ENCODE data around the gene ZSWIM7. TPM values are rescaled to one million over a fixed set of nuclear protein-coding genes. Genes with fewer than 3 reads are reported as not detected.

ZSWIM7 gene, protein sequence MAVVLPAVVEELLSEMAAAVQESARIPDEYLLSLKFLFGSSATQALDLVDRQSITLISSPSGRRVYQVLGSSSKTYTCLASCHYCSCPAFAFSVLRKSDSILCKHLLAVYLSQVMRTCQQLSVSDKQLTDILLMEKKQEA
- 9.8 TPM for total RNA-seq

DNA sequence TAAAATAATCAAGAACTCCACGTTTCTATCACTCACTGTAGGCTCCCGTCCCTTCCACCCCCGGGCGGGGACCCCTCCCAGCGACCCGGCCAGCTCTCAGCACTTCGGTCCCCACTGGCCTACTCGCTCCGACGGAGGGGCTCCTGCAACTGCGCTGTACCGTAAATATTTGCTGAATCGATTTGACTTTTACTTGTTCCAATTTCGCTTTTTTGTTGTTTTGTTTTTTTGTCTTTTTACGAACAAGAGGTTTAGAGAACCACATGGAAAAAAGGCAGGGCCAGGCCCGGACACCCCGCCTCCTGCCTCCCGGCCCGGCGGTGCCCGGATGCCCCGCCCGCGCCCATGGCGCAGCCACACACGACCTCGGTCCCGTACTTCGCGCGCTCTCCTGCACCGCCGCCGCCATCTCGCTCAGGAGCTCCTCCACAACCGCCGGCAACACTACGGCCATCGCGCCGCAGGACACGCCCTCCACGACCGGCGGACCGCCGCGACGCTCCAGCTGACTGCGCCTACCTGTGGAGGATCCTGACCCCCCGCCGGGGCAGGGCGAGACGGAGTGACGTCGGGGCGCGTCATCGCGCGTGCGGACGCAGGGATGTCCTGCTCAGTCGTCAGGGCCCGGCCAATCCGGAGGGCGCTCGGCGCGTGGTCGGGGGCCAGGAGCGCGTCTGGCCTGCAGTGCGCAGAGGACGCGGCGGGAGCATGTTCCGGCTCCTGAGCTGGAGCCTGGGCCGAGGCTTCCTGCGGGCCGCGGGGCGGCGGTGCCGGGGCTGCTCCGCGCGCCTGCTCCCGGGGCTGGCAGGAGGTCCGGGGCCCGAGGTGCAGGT, at the start of gene ZSWIM7, which contains the start of gene TTC19:
TSS of gene ZSWIM7 (minus strand) at position 564 of the 833 bp plus-strand sequence. CDS start at position 454, 110 bp downstream.
TSS of gene TTC19 (plus strand) at position 684 of the 833 bp plus-strand sequence. CDS start at position 709, 25 bp downstream.
- ATAC-seq (peak; percentile 92), DNase-seq (ENCODE audit: low spot score) (peak; percentile 99)

DNA sequence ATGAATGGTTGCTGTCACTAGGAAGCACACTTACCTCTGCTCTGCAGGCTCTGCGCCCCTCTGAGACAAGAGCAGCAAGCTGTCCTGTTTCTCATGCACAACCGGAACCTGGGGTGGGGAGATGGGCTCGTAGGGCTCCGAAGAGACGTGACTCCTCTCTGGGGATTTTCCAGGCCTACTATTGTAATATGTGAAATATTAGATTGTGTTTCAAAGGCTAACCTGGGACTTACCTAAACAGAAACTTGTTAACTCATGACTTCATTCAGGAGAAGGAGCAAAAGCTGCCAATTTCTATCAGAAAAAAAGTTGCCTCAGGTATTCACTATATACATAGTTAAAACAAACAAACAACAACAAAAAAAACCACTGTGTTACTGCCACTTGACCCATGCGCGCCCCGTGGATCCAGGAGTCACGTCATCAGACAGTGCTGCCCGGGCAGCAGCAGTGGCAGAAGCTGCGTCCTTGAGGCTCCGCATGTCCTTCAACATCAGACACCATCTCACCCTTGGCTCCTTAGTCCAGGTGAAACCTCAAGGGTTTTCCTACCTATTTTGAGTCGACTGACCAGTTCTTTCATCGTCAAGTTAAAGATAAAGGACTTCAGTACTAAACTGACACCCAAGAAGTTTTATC, 49.4 kb upstream of the ZSWIM7 start:
- DNase-seq (ENCODE audit: low spot score) (no peak), ATAC-seq (no peak)

DNA sequence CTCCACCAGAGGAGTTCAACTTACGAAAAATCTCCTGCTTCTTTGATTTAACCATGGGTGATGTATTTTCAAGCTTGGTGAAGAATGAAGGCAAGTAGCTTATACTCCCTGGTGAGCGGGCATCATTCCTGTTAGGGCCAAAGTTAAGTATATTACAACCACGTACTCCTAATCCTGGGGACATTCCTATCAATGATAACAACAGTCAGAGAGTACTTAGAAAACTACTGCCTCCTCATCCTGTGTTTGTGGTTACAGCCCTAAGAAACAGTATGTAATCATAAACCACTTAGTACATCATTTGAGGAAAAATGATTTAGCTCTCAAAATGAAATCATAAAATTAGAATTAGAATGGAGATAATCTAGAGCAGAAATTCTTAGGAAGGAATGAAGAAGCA, 47.5 kb upstream of the ZSWIM7 start:
- no peak for DNase-seq (ENCODE audit: low spot score)
- ATAC-seq: no peak

DNA sequence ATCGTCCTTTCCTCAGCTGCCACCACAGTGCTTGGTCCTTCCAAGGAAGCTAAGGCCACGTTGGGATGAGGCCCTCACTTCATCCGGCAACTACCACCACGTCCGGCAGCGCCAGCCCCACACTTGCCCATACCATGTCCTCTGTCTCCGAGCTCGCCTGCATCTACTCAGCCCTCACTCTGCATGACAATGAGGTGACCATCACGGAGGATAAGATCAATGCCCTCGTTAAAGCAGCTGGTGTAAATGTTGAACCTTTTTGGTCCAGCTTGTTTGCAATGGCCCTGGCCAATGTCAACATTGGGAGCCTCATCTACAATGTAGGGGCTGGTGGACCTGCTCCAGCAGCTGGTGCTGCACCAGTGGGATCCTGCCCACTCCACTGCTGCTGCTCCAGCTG, 45.0 kb upstream of the ZSWIM7 start:
- no peak for DNase-seq (ENCODE audit: low spot score)
- ATAC-seq: peak; percentile 38

DNA sequence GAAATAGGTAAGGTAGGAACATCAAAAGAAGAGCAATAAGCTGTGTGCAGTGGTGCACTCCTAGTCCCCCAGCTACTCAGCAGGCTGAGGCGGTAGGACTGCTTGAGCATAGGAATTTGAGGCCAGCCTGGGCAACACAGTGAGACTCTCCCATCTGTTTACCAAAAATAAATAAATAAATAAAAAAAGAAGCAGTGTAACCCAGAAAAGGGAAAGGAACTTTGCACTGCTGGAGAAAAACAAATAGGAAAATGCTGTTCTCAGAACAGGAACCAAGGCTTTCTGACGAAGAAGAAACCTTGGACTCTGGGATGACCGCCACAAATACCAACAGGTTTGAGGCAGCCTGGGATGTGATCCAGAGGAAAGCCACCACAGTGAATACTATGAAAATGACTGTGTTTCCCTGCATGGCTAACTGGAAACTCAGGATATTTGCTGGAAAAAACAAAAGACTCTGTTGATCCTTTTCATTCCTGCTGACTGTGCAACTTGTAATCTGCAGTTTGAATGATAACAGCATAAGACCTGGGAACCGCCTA, 41.3 kb upstream of the ZSWIM7 start:
- ATAC-seq (peak; percentile 73), DNase-seq (ENCODE audit: low spot score) (peak; percentile 92)

DNA sequence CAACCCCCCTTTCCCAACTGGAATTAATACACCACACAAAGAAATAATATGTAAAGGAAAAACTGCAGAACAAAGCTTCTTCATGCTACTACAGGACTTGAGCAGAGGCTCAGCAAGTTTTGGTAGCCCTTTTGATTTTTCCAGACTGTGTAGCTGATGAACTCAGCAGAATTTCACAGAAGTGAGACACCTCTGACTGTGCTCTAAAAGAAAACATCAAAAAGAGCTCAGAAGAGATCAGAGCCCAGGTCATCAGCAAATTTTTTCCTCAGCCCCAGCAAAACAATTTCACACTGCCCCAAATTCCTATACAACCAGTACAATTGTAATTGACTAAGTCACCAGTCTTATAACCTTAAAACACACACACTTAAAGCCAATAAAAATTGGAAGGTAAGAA, 38.1 kb upstream of the ZSWIM7 start:
- ATAC-seq (peak; percentile 21), DNase-seq (ENCODE audit: low spot score) (no peak)

DNA sequence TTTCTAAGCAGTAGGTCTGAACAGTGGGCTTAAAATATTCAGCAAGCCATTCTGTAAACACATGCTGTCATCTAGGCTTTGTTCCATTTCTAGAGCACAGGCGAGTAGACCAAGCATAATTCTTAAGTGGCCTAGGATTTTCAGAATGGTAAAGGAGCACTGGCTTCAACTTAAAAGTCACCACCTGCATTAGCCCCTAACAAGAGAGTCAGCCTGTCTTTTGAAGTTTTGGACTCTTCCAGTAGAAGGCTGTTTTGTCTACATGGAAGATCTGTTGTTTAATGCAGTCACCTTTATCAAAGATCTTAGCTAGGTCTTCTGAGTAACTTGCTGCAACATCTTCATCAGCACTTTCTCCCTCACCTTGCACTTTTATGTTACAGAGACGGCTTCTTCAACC, 36.8 kb upstream of the ZSWIM7 start:
- DNase-seq (ENCODE audit: low spot score): no peak
- no peak for ATAC-seq

DNA sequence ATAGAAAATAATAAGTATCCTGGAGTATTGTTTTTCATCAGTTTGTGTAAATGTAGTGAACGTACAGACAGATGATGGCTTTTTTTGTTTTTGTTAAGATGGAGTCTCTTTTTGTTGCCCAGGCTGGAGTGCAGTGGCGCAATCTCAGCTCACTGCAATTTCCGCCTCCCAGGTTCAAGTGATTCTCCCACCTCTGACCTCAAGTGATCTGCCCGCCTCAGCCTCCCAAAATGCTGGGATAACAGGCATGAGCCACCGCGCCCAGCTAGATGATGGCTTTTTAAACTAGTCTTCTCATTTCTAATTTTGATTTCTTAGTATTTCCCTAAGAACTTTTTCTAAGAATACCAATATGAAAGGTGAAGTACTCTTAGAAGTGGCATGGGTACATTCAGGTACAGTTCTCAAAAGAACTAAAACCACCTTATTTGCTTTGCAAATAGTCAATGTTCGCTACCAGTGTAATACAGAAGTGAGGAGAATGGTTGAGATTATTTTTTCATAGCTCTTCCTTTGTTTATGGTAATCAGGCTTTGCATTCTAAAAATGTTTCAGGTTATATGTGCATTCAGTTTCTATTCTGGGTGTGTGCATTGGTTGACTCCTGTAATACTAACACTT, 34.3 kb upstream of the ZSWIM7 start:
- no peak for ATAC-seq
- no peak for DNase-seq (ENCODE audit: low spot score)

DNA sequence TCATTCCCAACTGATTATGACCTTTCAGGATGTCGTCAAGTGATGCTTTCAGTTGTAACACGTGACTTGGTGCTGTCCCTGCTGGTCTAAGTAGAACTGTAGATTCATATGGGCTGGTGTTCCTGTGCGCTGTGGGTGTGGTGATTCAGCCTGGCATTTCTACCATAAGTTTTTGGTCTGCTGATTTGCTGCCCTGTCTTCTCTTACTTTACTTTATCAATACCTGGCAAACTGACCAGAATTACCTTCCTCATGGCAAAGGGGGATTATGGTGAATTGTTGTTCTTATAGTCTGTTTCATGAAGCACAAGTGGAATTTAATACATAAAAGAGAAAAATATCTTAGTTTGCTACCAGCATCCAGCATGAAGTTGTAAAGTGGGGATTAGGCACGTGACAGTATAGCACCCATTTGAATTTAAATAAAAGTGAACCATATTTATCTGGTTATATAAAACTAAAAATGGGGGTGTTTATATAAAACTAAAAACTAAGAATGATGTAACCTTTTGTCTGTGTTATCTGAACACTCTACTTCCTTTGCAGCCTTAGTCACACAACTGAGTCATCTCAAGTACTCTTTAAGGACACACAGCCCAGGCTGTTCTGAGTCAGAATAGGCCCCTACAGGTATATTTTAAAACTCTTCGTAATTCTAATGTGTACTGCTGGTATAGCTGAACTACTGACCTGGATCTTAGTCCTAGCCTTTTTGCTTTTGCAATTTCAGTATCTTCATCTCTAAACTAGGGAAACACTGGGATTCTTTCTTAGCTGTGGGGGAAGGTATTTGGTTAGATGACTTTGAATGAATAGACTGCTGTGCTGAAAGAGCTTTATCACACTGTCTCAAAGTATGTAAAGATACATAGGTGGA, 28.4 kb upstream of the ZSWIM7 start:
- DNase-seq (ENCODE audit: low spot score) (no peak), ATAC-seq (no peak)

DNA sequence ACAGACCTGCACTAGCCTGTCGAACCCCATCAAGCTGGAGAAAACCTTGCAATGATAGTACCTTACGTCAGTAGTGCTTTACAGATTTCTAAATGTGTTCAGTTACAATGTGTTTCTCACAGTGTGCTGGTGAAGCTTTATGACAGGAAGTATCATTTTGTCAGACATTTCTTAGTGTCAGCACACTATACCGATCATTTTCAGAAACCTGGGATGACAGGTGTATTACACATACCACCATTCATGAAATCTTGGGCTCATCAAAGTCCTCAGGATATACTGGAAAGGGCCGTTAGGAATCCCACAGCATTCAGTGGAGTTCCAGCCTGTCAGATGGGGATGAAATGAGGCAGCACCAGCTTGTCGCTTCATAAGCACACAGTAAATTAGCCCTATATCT, 27.4 kb upstream of the ZSWIM7 start:
- ATAC-seq: peak; percentile 7
- DNase-seq (ENCODE audit: low spot score): no peak

DNA sequence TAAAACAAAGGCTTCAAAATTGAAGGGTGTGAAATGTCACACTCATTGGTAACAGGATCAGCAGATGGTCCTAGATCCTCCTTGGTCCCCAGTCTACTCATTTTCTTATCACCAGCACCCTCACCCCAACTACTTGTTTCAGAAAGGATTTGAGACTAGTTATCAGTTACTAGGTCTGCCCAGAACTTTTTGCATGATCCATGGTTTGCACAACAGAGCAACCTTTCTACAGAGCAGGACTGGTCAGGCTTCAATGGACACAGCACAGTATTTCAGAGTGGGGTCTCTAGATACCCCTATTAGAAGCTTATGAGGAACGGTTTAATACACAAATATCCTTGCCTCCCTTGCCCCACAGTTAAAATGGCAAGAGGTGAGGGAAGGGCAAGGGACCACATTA, 25.7 kb upstream of the ZSWIM7 start:
- ATAC-seq (no peak), DNase-seq (ENCODE audit: low spot score) (no peak)

DNA sequence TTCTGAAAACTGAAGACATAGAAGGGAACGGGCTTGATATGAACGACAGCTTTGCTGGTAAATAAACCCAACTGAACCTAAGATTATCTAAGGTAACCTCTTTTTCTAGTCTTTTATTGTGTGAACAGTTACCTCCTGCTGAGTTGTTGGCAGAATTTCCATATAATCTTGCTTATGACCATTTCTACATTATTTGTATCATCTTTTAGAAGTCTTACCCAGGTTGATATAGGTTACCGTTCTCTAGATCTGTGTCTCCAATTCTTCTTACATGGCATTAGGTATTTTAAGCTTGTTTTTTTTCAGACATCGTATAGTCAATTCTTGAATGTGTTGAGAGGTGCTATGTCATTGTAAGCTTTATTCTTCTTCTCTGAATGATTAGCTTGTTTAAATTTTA, 24.4 kb upstream of the ZSWIM7 start:
- ATAC-seq (no peak), DNase-seq (ENCODE audit: low spot score) (no peak)

DNA sequence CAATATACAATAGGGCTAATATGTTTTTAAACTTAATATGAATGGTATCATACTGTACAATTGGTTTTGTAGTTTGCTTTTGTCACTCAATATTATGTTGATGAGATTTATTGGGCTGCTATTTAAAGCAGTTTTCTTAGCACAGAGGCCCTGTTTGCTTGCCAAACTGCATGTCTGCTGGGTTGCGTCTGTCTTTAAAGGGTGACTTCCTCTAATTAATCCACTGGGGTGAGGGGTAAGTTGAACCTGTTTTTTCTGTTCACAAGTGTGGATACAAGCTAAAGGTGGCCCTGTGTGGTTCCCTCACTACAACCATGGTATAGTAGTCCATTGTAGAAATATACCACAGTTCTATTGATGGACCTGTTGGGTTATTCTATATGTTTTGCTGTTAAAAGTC, 19.8 kb upstream of the ZSWIM7 start:
- DNase-seq (ENCODE audit: low spot score): no peak
- peak; percentile 13 for ATAC-seq

DNA sequence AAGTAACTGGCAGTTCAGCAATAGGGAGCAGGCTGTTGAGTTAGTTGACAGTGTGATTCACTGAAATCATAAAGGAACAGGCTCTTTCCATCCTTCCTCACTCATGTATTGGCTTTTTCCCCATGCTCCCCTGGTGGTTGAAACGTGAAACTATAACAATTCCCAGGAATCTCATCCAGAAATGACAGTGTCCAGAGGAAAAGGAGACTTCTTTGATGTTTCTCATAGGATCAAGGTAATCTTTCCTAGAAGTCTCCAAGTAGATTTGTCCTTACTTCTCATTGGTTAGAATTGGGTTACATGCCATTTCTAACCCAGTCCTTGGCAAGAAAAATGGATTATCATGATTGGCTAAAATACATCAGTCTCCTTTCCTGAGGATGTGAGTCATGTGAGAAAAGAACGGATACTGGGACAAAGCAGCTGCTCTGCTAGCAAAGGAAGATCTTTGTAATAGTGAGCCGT, 14.5 kb upstream of the ZSWIM7 start:
- ATAC-seq: peak; percentile 54

DNA sequence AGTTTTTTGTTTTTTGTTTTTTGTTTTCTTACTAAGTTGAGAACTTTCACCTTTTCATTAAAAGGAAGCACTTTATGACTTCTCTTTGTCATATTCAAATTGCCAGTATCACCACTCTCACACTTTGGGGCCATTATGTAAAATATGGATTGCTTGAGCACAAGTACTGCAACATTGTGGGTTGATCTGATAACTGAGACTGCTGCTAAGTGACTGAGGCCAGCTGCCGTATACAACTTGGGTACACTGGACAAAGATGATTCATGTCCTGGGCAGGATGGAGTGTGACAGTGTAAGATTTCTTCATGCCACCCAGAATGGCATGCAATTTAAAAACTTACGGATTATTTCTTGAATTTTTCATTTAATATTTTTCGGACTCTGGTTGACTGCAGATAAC, 7.9 kb upstream of the ZSWIM7 start:
- no peak for ATAC-seq
- no peak for DNase-seq (ENCODE audit: low spot score)

More for the DNA sequence above, 14.5 kb upstream of the ZSWIM7 start:
- no peak for DNase-seq (ENCODE audit: low spot score)

DNA sequence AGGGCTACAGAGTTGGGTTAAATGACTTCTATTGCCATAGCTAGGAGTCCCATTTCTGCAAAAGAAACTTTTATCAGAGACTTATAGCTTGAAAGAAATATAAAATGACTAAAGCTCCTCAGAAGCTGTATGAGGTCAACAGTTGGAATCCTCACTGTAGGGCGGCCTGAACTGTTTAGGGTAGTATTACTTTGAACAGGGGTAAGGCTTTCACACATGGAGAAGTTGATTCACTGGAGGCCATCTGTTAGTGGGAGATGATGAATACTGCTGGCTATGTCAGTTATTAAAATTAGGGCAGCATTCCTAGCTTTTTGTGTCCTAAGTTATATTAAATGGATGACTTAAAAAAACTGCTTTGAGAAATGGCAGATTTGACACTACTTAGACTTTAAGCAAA, 6.1 kb upstream of the ZSWIM7 start:
- ATAC-seq: no peak
- DNase-seq (ENCODE audit: low spot score): no peak

DNA sequence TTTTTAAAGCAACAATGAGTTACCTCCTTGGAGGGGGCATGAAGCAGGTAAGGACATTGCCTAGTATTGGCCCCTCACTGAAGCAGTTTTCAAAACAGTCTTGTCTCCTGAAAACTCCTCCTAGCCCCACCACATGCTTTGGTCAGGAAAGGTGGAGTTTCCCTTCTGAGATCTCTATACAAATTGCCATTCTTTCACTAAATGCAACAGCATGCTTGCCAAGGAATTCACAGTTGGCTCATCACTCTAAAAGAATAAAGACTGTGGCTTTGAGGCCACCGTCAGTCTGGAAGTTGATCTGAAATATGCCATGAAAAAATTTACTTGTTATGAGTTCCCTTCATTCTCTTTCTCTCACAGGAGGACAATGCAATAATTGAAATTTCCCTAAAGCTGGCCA, 4.3 kb upstream of the ZSWIM7 start:
- ATAC-seq (no peak), DNase-seq (ENCODE audit: low spot score) (no peak)

DNA sequence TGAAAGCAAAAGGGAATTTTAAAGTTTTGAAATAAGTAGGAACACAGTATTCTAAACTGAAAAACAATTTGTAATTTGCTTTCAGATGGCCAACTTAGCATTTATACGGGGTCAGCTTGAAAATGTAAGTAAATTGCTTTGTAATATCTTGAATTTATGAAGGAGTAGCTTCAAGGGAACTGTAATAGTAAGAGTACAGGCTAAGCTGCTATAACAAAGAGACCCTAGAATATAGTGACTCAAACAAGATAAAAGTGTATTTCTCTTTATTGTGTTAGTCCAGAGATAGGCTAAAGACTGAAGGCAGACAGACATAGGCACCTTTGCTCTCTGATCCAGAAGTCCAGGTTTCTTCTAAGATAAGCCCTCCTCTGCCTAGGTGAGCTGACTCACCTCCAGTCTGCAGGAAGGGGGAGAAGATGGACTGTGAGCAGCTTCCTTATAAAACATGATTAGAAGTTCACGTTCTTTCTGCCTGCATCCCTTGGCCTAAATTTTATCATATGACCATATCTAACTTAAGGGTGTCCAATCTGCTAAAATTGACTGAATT, 3.3 kb upstream of the ZSWIM7 start:
- ATAC-seq (no peak), DNase-seq (ENCODE audit: low spot score) (no peak)

DNA sequence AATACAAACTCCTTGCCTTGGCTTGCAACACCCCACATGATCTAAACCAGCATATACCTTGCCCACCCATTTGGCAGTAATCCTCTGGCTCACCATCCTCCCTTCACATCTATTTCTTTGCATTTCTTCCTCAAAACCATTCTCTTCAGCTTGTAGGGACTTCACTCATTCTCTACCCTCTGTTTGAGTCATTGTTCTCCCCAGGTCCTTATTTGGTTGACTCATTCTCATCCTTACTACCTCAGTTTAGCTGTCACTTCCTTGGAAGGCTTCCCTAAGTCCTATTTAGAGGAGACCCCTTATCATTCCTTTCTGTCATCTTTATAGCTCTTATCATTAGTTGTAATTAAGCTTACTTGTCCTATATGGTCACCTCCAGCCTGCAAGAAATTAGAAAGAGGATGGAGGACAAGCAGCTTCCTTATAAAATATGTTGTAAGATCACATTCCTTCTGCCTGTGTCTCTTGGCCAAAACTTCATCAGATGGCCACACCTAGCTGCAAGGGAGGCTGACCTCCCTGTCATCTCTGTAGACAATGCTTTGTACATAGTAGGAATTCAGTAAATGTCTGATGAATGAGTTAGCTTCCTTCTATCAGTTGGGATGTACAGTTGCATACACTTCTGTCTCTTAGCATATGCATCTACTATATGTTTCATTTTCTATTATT, 1.9 kb upstream of the ZSWIM7 start:
- no peak for DNase-seq (ENCODE audit: low spot score)
- no peak for ATAC-seq
